Measurements from ENCODE around the gene LMBRD2. TPM values are rescaled to one million over a fixed set of nuclear protein-coding genes. Genes with fewer than 3 reads are reported as not detected.

Gene LMBRD2
- total and polyA plus RNA-seq, 9 donors = 2.0 to 8.8 (median 6.3) TPM

- TF ChIP-seq EP300 (IDR thresholded peaks at IDR 0.05) (no peak), CTCF (IDR thresholded peaks at IDR 0.05) (no peak)
- 92 to 100% (median 100%) methylated on average over 1 of the region's 1 CpG for WGBS, 3 donors
- Histone ChIP-seq H3K36me3 (no peaks in the 10 kb centered on the region), H3K27ac (no peak overlapping the region), H3K27me3 (no peaks in the 10 kb centered on the region), H3K9me3 (peaks cover 0 to 4% of the 10 kb centered on the region in 2 donors), H3K4me3 (no peak overlapping the region), H3K4me1 (ENCODE audit: insufficient read depth) (no peaks in the 10 kb centered on the region)
- no peak for DNase-seq
- intact Hi-C loops (cut with DNase I) = no loop called here
Observed at GRCh38 chr5:36128795-36129194, 22.9 kb downstream of the LMBRD2 start.

- no peak for DNase-seq
- H3K36me3 ChIP-seq = no peaks in the 10 kb centered on the region
- H3K9me3 ChIP-seq = peaks cover 0 to 4% of the 10 kb centered on the region in 2 donors
- no peaks in the 10 kb centered on the region for H3K27me3 ChIP-seq
- intact Hi-C loops (cut with DNase I) = no loop called here
- 94 to 100% (median 98%) methylated on average over 1 of the region's 1 CpG for WGBS, 3 donors
- H3K4me1 ChIP-seq (ENCODE audit: insufficient read depth) = no peaks in the 10 kb centered on the region
- TF ChIP-seq CTCF (IDR thresholded peaks at IDR 0.05) (no peak), EP300 (IDR thresholded peaks at IDR 0.05) (no peak), POLR2A (IDR thresholded peaks at IDR 0.05) (no peak)
- no peak overlapping the region for H3K4me3 ChIP-seq
- H3K27ac ChIP-seq = no peak overlapping the region
Observed at GRCh38 chr5:36125868-36126267, 25.8 kb downstream of the LMBRD2 start.

GRCh38 chr5:36111238-36111637 is 40.4 kb downstream of the LMBRD2 start:
- DNase-seq = no peak
- 94 to 96% (median 94%) methylated on average over 1 of the region's 1 CpG for WGBS, 3 donors

GRCh38 chr5:36108758-36109460 is 42.8 kb downstream of the LMBRD2 start:
- Histone ChIP-seq H3K27ac (no peak overlapping the region), H3K9me3 (no peaks in the 10 kb centered on the region), H3K27me3 (no peaks in the 10 kb centered on the region), H3K36me3 (peaks cover 2% of the 10 kb centered on the region), H3K4me1 (ENCODE audit: insufficient read depth) (no peaks in the 10 kb centered on the region), H3K4me3 (no peak overlapping the region)
- no peak for DNase-seq
- intact Hi-C loops (cut with DNase I) = no loop called here
- no peak for TF ChIP-seq EP300 (IDR thresholded peaks at IDR 0.05)
- no peak for TF ChIP-seq CTCF (IDR thresholded peaks at IDR 0.05)
- TF ChIP-seq POLR2A (IDR thresholded peaks at IDR 0.05) = no peak
- whole genome bisulfite sequencing, 3 donors = 85 to 87% (median 86%) methylated on average over 3 of the region's 3 CpGs

More at GRCh38 chr5:36111238-36111637, 40.4 kb downstream of the LMBRD2 start:
- intact Hi-C loops (cut with DNase I) = no loop called here
- Histone ChIP-seq H3K36me3 (peaks cover 2% of the 10 kb centered on the region), H3K4me1 (ENCODE audit: insufficient read depth) (no peaks in the 10 kb centered on the region), H3K9me3 (no peaks in the 10 kb centered on the region), H3K27ac (no peak overlapping the region), H3K27me3 (no peaks in the 10 kb centered on the region), H3K4me3 (no peak overlapping the region)
- no peak for TF ChIP-seq CTCF (IDR thresholded peaks at IDR 0.05)
- no peak for TF ChIP-seq EP300 (IDR thresholded peaks at IDR 0.05)
